GM19035 (cell line): ENCODE measurements around the gene CAPN10.
"Not testable (repeated sequence)": the region's sequence is repeated elsewhere in the genome, so short reads cannot be mapped to it uniquely, and the experiment has no call there.

Experiments used
- ATAC-seq: cut with Tn5 transposase; IDR thresholded peaks from one replicate; pipeline ENCODE4 v1.9.1; 2021; ENCODE audit not compliant: unreplicated experiment

Gene CAPN10

GRCh38 chr2:240586198-240586918 is at the start of gene CAPN10:
Gene CAPN10, plus strand, starts transcription at chr2:240586734. Its CDS starts 178 bp downstream, at chr2:240586912.
- peak; percentile 67 for ATAC-seq

DNA sequence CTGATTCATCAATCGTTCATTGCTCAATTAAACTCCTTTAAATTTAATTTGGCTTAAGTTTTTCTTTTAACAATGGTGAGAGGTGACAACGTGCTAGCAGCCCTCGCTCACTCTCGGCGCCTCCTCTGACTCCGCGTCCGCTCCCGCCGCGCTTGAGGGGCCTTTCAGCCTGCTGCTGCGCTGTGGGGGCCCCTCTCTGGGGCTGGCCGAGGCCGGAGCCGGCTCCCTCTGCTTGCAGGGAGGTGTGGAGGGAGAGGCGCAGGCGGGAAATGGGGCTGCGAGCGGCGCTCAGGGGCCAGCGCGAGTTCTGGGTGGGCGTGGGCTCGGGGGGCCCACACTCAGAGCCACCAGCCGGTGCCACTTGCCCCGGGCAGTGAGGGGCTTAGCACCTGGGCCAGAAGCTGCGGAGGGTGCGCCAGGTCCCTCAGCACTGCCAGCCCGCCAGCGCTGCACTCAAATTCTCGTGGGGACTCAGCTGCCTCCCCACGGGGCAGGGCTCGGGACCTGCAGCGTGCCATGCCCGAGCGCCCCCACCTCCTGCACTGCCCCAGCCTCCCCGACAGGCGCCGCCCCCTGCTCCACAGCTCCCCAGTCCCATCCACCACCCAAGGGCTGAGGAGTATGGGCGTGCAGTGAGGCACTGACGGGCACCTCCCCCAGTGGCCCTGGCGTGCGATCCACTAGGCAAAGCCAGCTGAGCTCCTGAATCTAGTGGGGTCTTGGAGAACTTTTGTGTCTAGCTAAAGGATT is 48.3 kb upstream of the CAPN10 start:
- no peak for ATAC-seq

GRCh38 chr2:240539101-240539500 is 47.4 kb upstream of the CAPN10 start:
- not testable (repeated sequence) for ATAC-seq

- ATAC-seq, result no peak
These were observed 46.6 kb upstream of the CAPN10 start for GRCh38 chr2:240539906-240540305.

- ATAC-seq, result no peak
These were observed 35.2 kb upstream of the CAPN10 start for GRCh38 chr2:240551288-240551687.

DNA sequence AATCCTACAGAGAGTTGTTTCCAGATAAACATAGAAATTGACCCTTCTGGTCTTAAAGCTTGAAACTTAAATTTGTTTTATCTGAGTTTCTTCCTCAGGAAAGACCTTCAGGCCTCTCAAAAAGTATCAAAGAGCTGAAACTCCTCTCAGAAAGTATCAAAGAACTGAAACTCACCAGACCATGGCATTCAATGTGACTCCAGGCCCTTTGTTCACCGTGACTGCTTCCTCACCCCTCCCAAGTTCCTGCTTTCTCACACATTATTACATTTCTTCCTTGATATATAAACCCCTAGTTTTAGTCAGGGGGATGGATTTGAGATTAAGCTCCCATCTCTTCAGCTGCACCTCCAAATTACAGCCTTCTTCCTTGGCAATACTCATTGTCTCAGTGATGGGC is 34.7 kb upstream of the CAPN10 start:
- ATAC-seq, result no peak

DNA sequence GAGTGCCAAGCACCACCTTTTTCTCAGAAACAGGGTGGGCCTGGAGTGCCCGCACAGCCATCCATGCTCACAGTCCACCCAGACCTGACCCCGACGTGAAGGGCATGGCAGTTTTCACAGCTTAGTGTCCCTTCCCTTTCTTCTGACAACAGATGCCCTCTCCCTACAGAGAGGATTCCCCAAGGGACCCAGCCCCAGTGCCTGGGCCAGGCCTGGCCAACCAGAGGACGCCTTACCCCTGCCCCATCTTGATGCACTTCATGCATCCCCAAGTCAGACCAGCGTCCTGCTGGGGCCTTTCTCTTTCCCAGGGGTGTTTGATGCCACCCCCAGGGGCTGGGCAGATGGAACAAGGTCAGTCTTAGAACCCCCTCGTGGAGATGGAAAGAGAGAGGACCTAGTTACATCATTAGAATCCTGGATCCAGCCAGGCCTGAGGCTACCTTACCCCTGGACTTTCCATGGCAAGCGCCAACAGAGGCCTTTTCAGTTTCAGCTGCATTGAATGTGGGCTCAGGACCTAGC is 32.5 kb upstream of the CAPN10 start:
- no peak for ATAC-seq

- ATAC-seq, result no peak
These were observed 31.6 kb upstream of the CAPN10 start for GRCh38 chr2:240554767-240555493.

DNA sequence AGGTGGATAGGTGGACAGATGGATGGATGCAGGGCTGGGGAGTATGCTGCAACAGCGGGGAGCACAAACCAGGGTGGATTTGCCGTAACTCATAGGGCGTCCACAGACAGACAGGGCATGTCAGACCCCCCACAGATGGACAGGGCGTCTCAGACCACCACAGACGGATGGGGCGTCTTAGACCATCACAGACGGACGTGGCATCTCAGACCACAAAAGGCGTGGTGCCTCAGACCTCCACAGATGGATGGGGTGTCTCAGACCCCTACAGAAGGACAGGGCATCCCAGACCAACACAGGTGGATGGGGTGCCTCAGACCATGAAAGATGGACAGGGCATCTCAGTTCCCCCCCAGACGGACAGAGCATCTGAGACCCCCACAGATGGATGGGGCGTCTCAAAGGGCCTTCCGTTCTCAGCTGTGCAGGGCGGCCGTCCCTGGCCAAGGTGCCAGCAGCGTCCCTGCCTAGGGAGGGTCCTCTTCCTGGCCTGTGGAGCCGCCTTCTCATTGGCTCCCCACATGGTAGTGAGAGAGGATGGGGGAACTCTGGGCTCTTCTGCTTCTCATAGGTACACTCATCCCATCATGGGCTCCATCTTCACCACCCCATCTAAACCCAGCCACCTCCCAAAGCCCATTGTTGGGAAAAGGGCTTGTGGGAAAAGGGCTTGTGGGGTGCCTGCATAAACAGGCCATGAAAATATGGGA is 30.8 kb upstream of the CAPN10 start:
- no peak for ATAC-seq

- no peak for ATAC-seq
These were observed 29.9 kb upstream of the CAPN10 start for GRCh38 chr2:240556553-240557100.

DNA sequence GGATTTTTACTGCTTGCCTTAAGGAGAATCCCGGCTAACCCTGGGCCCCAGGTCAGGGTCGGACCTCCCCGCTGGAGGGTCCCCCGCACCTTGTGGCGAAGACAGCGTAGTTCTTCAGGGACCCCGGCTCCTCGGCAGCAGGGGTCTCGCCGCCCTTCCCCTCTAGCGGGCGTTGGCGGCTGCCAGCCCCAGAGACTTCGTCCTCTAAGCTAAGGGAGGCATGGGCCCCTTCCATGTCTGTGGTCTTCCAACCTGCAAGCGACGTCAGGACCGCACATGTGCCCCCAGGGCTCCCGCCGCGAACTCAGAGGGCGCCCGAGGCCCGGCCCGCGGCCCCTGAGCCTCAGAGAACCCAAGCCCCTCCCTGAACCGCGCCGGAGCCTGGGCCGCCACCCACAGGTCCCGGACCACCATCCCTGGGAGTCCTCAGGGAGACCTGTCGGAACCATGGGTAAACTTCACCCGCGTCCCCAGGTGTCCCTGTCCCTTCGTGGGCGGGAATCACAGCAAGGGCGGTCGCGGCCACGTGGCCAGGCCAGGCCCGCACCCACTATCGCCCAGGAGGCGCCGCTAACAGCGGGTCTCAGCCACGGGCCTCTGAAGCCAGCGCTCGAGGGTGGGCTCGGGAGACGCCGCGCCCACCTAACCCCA is 29.3 kb upstream of the CAPN10 start:
- ATAC-seq, result no peak

GRCh38 chr2:240557808-240558207 is 28.7 kb upstream of the CAPN10 start, which contains the start of gene ANKMY1:
Gene ANKMY1, minus strand, starts transcription at chr2:240557988. Its CDS starts 653 bp downstream, at chr2:240557335.
- no peak for ATAC-seq

DNA sequence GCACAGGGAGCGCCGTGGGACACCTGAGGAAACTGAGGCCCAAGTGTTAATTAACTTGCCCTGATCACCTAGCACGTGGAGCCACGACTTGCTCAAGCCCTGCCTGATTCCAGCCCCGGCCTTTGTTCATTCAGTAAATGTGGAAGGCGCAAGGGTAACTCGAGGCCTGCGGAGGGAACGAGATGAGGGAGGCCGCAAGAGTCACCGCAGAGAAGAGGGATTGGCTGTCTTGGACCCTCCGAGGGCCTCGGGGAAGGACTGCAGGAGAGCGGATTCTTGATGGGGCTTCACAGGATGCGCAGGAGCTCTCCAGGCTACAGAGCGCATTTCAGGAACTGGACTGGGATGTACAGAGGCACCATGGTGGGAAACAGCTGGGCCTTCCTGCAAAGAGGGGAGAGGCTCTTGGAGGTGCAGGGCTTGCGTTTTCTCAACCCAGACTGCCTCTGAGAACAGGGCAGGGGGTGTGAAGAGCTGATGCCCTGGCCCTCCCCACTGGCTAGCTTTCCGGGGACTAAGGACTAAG is 28.2 kb upstream of the CAPN10 start:
- ATAC-seq, result no peak

- ATAC-seq, result no peak
These were observed 27.2 kb upstream of the CAPN10 start for GRCh38 chr2:240559286-240559685.

GRCh38 chr2:240560084-240560479 is 26.5 kb upstream of the CAPN10 start, which contains the start of gene DUSP28:
Gene DUSP28, plus strand, starts transcription at chr2:240560357. Its CDS starts 328 bp downstream, at chr2:240560685.
- ATAC-seq, result peak; percentile 60

DNA sequence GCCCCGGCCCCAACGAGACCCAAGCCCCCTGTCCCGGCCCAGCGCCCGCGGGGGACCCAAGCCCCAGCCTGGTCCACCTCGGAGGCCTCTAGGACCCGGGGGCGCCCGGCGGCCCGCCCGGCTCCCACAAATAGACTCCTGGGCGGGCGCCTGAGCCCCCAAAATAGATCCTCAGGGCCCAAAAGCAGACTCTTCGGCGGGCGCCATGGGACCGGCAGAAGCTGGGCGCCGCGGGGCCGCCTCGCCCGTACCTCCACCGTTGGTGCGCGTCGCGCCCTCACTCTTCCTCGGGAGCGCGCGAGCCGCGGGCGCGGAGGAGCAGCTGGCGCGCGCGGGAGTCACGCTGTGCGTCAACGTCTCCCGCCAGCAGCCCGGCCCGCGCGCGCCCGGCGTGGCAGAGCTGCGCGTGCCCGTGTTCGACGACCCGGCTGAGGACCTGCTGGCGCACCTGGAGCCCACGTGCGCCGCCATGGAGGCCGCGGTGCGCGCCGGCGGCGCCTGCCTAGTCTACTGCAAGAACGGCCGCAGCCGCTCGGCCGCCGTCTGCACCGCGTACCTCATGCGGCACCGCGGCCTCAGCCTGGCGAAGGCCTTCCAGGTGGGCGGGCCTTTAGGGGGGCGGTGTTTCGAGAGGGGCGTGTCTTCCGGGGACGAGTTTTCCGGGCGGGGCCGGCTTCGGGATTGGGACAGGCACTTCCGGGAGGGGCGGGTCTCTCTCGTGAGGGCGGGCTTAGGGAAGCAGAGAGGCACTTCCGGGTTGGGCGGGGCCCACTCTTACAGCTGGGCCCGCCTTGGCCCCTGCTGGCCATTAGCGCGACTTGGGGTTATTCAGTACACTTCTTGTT is 25.8 kb upstream of the CAPN10 start:
- peak; percentile 57 for ATAC-seq

DNA sequence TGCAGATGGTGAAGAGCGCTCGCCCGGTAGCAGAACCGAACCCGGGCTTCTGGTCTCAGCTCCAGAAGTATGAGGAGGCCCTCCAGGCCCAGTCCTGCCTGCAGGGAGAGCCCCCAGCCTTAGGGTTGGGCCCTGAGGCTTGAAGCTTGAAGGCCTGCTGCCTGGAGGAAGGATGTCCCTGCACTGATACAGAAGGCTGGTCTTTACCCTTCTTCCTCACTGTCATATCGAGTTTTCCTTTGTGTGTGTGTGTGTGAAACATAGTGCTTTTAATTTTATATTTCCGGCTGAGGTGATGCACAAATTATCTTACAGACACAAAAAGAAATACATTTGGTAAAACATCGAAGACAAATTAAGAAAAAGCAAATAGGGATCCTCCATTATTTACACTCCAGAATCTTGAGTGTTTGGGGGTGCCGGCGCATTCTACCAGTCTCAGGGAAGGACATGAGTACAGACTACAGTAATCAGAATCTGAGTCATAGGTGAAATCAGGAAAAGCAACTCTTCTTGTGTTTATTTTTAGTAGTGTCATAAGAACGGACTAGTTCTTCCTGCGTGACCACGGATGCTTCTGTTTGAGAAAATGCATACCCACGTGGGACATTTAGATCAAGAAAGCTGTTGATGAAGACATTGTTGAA is 25.1 kb upstream of the CAPN10 start:
- ATAC-seq, result peak; percentile 0

GRCh38 chr2:240563231-240563630 is 23.3 kb upstream of the CAPN10 start:
- not testable (repeated sequence) for ATAC-seq
